ENCODE results near the gene NUFIP2.
A peak's percentile ranks its signal among the peaks of the same experiment; 100 is the strongest.

The NUFIP2 gene

GRCh38 chr17:29255926-29256522 is 37.9 kb downstream of the NUFIP2 start:
- no peak overlapping the region for H3K27ac ChIP-seq
- no peak for TF ChIP-seq ZFX (IDR thresholded peaks at IDR 0.05; ENCODE audit: borderline replicate concordance)

GRCh38 chr17:29253037-29253436 is 40.9 kb downstream of the NUFIP2 start:
- TF ChIP-seq CTCF (IDR thresholded peaks at IDR 0.05) (no peak), ZFX (IDR thresholded peaks at IDR 0.05; ENCODE audit: borderline replicate concordance) (no peak)
- H3K27ac ChIP-seq: no peak overlapping the region

GRCh38 chr17:29252101-29252791 is 41.7 kb downstream of the NUFIP2 start:
- no peak overlapping the region for H3K27ac ChIP-seq
- peak; percentile 33 for TF ChIP-seq CTCF (IDR thresholded peaks at IDR 0.05)
- no peak for TF ChIP-seq ZFX (IDR thresholded peaks at IDR 0.05; ENCODE audit: borderline replicate concordance)

- TF ChIP-seq CTCF (IDR thresholded peaks at IDR 0.05): no peak
- TF ChIP-seq ZFX (IDR thresholded peaks at IDR 0.05; ENCODE audit: borderline replicate concordance): no peak
These were observed 42.8 kb downstream of the NUFIP2 start for GRCh38 chr17:29251184-29251583.

GRCh38 chr17:29250666-29251065 is 43.3 kb downstream of the NUFIP2 start:
- TF ChIP-seq ZFX (IDR thresholded peaks at IDR 0.05; ENCODE audit: borderline replicate concordance): no peak
- no peak for TF ChIP-seq CTCF (IDR thresholded peaks at IDR 0.05)
- no peak overlapping the region for H3K27ac ChIP-seq

More at GRCh38 chr17:29251184-29251583, 42.8 kb downstream of the NUFIP2 start:
- no peak overlapping the region for H3K27ac ChIP-seq

- H3K27ac ChIP-seq: no peak overlapping the region
- TF ChIP-seq ZFX (IDR thresholded peaks at IDR 0.05; ENCODE audit: borderline replicate concordance) (no peak), CTCF (IDR thresholded peaks at IDR 0.05) (no peak)
These were observed 45.1 kb downstream of the NUFIP2 start for GRCh38 chr17:29248845-29249244.

GRCh38 chr17:29247219-29247618 is 46.7 kb downstream of the NUFIP2 start:
- H3K27ac ChIP-seq: no peak overlapping the region
- TF ChIP-seq CTCF (IDR thresholded peaks at IDR 0.05): no peak
- TF ChIP-seq ZFX (IDR thresholded peaks at IDR 0.05; ENCODE audit: borderline replicate concordance): no peak

Data from 22Rv1 (cell line).